ENCODE data around the gene DIO1.

DIO1 gene

GRCh38 chr1:53943490-53944043 is 49.6 kb downstream of the DIO1 start:
- no peak for DNase-seq

- DNase-seq, result no peak
Measured at GRCh38 chr1:53944469-53945182, 50.6 kb downstream of the DIO1 start.

GRCh38 chr1:53945183-53945432 is 51.1 kb downstream of the DIO1 start:
- no peak for DNase-seq

- peak; percentile 87 for DNase-seq
Measured at GRCh38 chr1:53945433-53946251, 51.7 kb downstream of the DIO1 start, which contains the start of gene IFT25. Gene IFT25, minus strand, starts transcription at chr1:53945699. Its CDS starts 5,617 bp downstream, at chr1:53940082.

- no peak for DNase-seq
Measured at GRCh38 chr1:53946252-53947171, 52.5 kb downstream of the DIO1 start, which contains the start of gene LRRC42. Gene LRRC42, plus strand, starts transcription at chr1:53946350. Its CDS starts 5,650 bp downstream, at chr1:53952000.

GRCh38 chr1:53947172-53947907 is 53.4 kb downstream of the DIO1 start:
- no peak for DNase-seq

- DNase-seq, result no peak
Measured at GRCh38 chr1:53948291-53948690, 54.3 kb downstream of the DIO1 start.

- DNase-seq, result no peak
Measured at GRCh38 chr1:53949023-53949990, 55.3 kb downstream of the DIO1 start.

- DNase-seq, result no peak
Measured at GRCh38 chr1:53951697-53952096, 57.7 kb downstream of the DIO1 start.

- DNase-seq, result no peak
Measured at GRCh38 chr1:53954128-53954527, 60.1 kb downstream of the DIO1 start.

- DNase-seq, result peak; percentile 36
Measured at GRCh38 chr1:53956308-53957168, 62.6 kb downstream of the DIO1 start.

- DNase-seq, result no peak
Measured at GRCh38 chr1:53957194-53957818, 63.3 kb downstream of the DIO1 start.

GRCh38 chr1:53959664-53960250 is 65.8 kb downstream of the DIO1 start:
- DNase-seq, result no peak
